GM12891 (cell line): ENCODE data around the gene IST1.

Experiments
- DNase-seq: peaks from one replicate; pipeline ENCODE4 v3.0.0; 2011; ENCODE audit warnings: low spot score; ENCODE audit not compliant: insufficient read length
- FAIRE-seq: peaks from 2 replicates; lab custom pipeline; 2011; peaks lifted over from hg19 to GRCh38; lab: Jason Lieb, UNC
- PAX5 ChIP-seq: IDR thresholded peaks from 2 replicates; pipeline ENCODE4 v1.6.1; 2011; ENCODE audit warnings: low read length, moderate library complexity, mild to moderate bottlenecking; ENCODE audit not compliant: insufficient read depth, severe bottlenecking
- POLR2A ChIP-seq: IDR thresholded peaks from 2 replicates; pipeline ENCODE4 v1.6.1; 2011; ENCODE audit warnings: low read depth, low read length, control low read depth
- POLR2AphosphoS5 ChIP-seq: IDR thresholded peaks from 2 replicates; pipeline ENCODE4 v1.6.1; 2011; ENCODE audit warnings: low read depth, low read length, control low read depth
- POU2F2 ChIP-seq: IDR thresholded peaks from 2 replicates; pipeline ENCODE4 v1.6.1; 2011; ENCODE audit warnings: low read depth, mild to moderate bottlenecking, control low read depth, low read length, moderate library complexity
- SPI1 ChIP-seq: IDR thresholded peaks from 2 replicates; pipeline ENCODE4 v1.6.1; 2011; ENCODE audit warnings: low read depth, low read length, control low read depth
- TAF1 ChIP-seq: IDR thresholded peaks from 2 replicates; pipeline ENCODE4 v1.6.1; 2011; ENCODE audit warnings: low read depth, low read length, control low read depth

Gene IST1

DNA sequence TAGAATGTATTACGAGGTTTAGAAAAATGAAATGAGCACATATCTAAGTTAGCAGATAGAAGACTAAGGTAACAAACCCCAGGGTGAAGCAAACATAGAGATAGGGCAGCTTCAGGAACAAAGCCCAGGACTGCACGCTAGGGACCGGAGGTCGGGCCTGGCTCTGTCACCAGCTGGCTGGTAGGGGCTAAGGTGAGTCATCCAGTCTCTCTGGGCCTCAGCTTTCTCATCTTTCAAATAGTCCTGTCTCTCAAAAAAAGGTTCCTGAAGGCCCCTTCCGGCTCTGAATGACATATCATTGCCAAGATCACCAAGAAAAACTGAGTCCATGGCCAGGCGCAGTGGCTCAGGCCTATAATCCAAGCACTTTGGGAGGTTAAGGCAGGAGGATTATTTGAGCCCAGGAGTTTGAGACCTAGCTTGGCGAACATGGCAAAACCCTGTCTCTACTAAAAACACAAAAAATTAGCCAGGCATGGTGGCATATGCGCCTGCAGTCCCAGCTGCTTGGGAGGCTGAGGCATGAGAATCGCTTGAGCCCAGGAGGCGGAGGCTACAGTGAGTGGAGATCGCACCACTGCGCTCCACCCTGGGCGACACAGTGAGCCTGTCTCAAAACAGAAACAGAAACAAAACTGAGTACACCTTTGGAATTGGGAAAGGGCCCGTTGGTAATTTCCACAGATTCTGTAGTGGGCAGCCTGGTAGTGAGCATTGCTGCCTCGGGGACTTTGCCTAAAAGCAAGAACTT is 78.9 kb downstream of the IST1 start:
- TF ChIP-seq TAF1 (no peak), POLR2A (no peak), POU2F2 (no peak), POLR2AphosphoS5 (no peak), SPI1 (no peak), PAX5 (no peak)
- FAIRE-seq (no peak), DNase-seq (no peak)
